NT2/D1 (cell line): ENCODE data around the gene RAB27B.

Experiments
- SUZ12 ChIP-seq: IDR thresholded peaks from 2 replicates; pipeline ENCODE4 v1.6.1; 2011; ENCODE audit not compliant: insufficient read length, insufficient read depth; ENCODE audit errors: extremely low read depth
- YY1 ChIP-seq: IDR thresholded peaks from 2 replicates; pipeline ENCODE4 v1.6.1; 2011; ENCODE audit not compliant: insufficient read length, insufficient read depth
- ZNF274 ChIP-seq: IDR thresholded peaks from 2 replicates; pipeline ENCODE4 v1.6.1; 2011; ENCODE audit warnings: mild to moderate bottlenecking, low read depth, low read length

- no peak for TF ChIP-seq ZNF274
- no peak for TF ChIP-seq YY1
- no peak for TF ChIP-seq SUZ12
Measured at GRCh38 chr18:54923339-54923956, 95.2 kb downstream of the RAB27B start.
